ENCODE measurements around the gene POU2F2. TPM values are rescaled to one million over a fixed set of nuclear protein-coding genes. Genes with fewer than 3 reads are reported as not detected.

POU2F2 gene
- polyA plus RNA-seq, 1 of the 3 experiments (the other 2 are of a cell fraction) = 0.49 TPM

GRCh38 chr19:42051166-42052115 lies 80.8 kb downstream of the POU2F2 start:
- H3K4me3 ChIP-seq (ENCODE audit: low read depth in 2 of 2, low read length in 1 of 2) = no peak overlapping the region
- TF ChIP-seq FOSL2 (IDR thresholded peaks at IDR 0.05; ENCODE audit: borderline replicate concordance, low read depth) (no peak), YY1 (IDR thresholded peaks at IDR 0.05; ENCODE audit: low read depth) (no peak), SIN3A (IDR thresholded peaks at IDR 0.05; ENCODE audit: borderline replicate concordance, low read depth, low read length) (no peak), REST (IDR thresholded peaks at IDR 0.05; ENCODE audit: low read depth, low read length) (no peak), TAF1 (IDR thresholded peaks at IDR 0.05; ENCODE audit: borderline replicate concordance, low read depth, low read length) (no peak), IRF3 (IDR thresholded peaks at IDR 0.05; ENCODE audit: low read depth, low read length) (no peak), NRF1 (IDR thresholded peaks at IDR 0.05; ENCODE audit: low read depth, low read length) (no peak), RAD21 (IDR thresholded peaks at IDR 0.05; ENCODE audit: low read length) (no peak), POLR2AphosphoS5 (IDR thresholded peaks at IDR 0.05; ENCODE audit: low read depth, low read length) (no peak), FOXM1 (IDR thresholded peaks at IDR 0.05; ENCODE audit: low read depth) (no peak), GABPA (IDR thresholded peaks at IDR 0.05; ENCODE audit: low read depth) (no peak), CTCF (IDR thresholded peaks at IDR 0.05) (no peak), RXRA (IDR thresholded peaks at IDR 0.05; ENCODE audit: borderline replicate concordance, low read depth) (no peak)
- H3K4me1 ChIP-seq (ENCODE audit: control insufficient read depth in 1 of 2, insufficient read depth in 2 of 2, low read depth in 1 of 2, low read length in 1 of 2) = peaks cover 0 to 22% of the 10 kb centered on the region in 2 experiments; a peak in 1 of 4 replicates
- no peak overlapping the region for H2AFZ ChIP-seq (ENCODE audit: low read depth)
- H3K27me3 ChIP-seq (ENCODE audit: insufficient read depth) = peaks cover 10% of the 10 kb centered on the region; the same call in 1 of the 2 replicates
- H3K36me3 ChIP-seq (replicated peaks in 1 of 2; ENCODE audit: control insufficient read depth in 1 of 2, insufficient read depth in 2 of 2, low read length in 1 of 2) = no peaks in the 10 kb centered on the region
- no peak overlapping the region; a peak in 1 of 4 replicates for H3K27ac ChIP-seq (ENCODE audit: low read depth in 2 of 2, low read length in 1 of 2)
- no peak overlapping the region for H3K9ac ChIP-seq
- H3K9me2 ChIP-seq = no peaks in the 10 kb centered on the region
- H3K9me3 ChIP-seq = no peaks in the 10 kb centered on the region
- ChIA-PET POLR2A (no interaction called here), CTCF (interaction anchor here (0.8 to 1.6 kb wide), 5 partner anchors 16 to 133 kb away, joined by 3 to 8 read pairs (median 3); no protein-coding TSS in a partner anchor)
- 88% methylated on average over 12 of the region's 14 CpGs for WGBS (ENCODE audit: low lambda C conversion rate)
- H3F3A ChIP-seq (replicated peaks; ENCODE audit: insufficient read depth) = no peaks in the 10 kb centered on the region
- no peaks in the 10 kb centered on the region for H4K20me1 ChIP-seq (ENCODE audit: insufficient read depth)
- no peaks in the 10 kb centered on the region for H3K79me2 ChIP-seq (ENCODE audit: insufficient read depth)
- no peak overlapping the region for H3K4me2 ChIP-seq
- DNase-seq = no peak

Measured in SK-N-SH (cell line).